ENCODE data around the gene HSD17B8.

HSD17B8 gene

DNA sequence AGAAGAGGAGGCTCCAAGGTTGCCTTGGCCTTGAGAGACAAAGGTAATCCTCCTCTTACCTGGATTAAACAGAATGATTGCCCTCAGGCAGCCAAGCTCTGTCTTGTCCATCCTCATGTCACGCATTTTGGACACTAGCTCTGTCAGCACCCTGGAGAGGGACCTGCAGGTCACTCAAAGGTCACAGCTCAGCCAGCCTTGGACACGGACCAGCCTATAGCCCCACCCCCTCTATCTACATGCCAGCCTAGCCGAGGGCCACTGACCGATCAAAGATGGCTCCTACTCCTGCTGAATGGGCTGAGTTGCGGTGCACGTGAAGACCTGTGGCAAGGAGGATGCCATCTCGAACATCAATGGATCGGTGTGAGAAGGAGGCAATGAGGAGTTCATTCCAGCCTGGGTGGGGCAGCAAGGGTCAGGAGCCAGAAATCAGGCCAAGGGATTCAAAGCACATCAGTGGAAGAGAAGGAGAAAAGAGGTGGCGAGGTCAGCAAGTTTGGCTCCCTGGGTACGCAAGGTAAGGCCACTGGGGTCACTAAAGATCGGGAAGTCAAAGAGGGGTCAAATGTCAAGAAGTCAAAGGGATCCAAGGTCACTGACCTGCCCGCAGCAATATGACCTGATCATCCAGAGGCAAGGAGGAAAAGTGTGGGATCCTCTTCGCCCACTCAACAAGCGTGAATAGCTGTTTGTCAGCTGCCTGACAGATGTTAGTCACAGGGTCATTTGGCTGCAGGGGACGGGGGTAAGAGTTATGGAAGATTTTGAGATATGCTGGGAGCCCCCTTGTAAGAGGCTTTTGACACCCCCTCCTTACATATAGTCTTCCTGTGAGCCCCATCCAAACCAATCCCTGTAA lies 8.9 kb upstream of the HSD17B8 start:
- TF ChIP-seq, protein P1, sequence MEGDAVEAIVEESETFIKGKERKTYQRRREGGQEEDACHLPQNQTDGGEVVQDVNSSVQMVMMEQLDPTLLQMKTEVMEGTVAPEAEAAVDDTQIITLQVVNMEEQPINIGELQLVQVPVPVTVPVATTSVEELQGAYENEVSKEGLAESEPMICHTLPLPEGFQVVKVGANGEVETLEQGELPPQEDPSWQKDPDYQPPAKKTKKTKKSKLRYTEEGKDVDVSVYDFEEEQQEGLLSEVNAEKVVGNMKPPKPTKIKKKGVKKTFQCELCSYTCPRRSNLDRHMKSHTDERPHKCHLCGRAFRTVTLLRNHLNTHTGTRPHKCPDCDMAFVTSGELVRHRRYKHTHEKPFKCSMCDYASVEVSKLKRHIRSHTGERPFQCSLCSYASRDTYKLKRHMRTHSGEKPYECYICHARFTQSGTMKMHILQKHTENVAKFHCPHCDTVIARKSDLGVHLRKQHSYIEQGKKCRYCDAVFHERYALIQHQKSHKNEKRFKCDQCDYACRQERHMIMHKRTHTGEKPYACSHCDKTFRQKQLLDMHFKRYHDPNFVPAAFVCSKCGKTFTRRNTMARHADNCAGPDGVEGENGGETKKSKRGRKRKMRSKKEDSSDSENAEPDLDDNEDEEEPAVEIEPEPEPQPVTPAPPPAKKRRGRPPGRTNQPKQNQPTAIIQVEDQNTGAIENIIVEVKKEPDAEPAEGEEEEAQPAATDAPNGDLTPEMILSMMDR (IDR thresholded peaks at IDR 0.05; ENCODE audit: low read length): no peak
- TF ChIP-seq EZH2 (IDR thresholded peaks at IDR 0.05; ENCODE audit: borderline replicate concordance, low read length): no peak
- Histone ChIP-seq H3K9me2 (ENCODE audit: low read depth, low read length) (no peaks in the 10 kb centered on the region), H3K9ac (ENCODE audit: low read length) (no peak overlapping the region), H3K4me3 (ENCODE audit: low read depth, low read length, poor library complexity, severe bottlenecking) (no peak overlapping the region), H2AFZ (ENCODE audit: low read length) (no peak overlapping the region), H3K27me3 (ENCODE audit: insufficient read depth, low read length) (peaks cover 13% of the 10 kb centered on the region; the same call in 1 of the 2 replicates), H3F3A (ENCODE audit: insufficient read depth, low read length) (no peaks in the 10 kb centered on the region), H4K20me1 (ENCODE audit: insufficient read depth, low read length) (no peaks in the 10 kb centered on the region), H3K36me3 (ENCODE audit: insufficient read depth, low read length) (peaks cover 35% of the 10 kb centered on the region), H3K4me2 (ENCODE audit: low read length) (no peak overlapping the region), H3K79me2 (ENCODE audit: insufficient read depth, low read length) (no peaks in the 10 kb centered on the region), H3K9me3 (ENCODE audit: low read length) (no peaks in the 10 kb centered on the region), H3K4me1 (ENCODE audit: insufficient read depth, low read length, severe bottlenecking) (peaks cover 31% of the 10 kb centered on the region), H3K27ac (ENCODE audit: low read depth, low read length, poor library complexity, severe bottlenecking) (no peak overlapping the region)

- Histone ChIP-seq H3K4me3 (ENCODE audit: low read depth, low read length, poor library complexity, severe bottlenecking) (no peak overlapping the region), H3K27ac (ENCODE audit: low read depth, low read length, poor library complexity, severe bottlenecking) (no peak overlapping the region), H3K27me3 (ENCODE audit: insufficient read depth, low read length) (0 out of 2 replicates have a peak, but pooled peaks cover 4% of the 10 kb centered on the region), H3K9me3 (ENCODE audit: low read length) (no peaks in the 10 kb centered on the region), H3K9ac (ENCODE audit: low read length) (no peak overlapping the region), H2AFZ (ENCODE audit: low read length) (no peak overlapping the region), H4K20me1 (ENCODE audit: insufficient read depth, low read length) (no peaks in the 10 kb centered on the region), H3K4me2 (ENCODE audit: low read length) (peak overlapping the region; percentile 9; the same call in 1 of the 2 replicates), H3K79me2 (ENCODE audit: insufficient read depth, low read length) (no peaks in the 10 kb centered on the region), H3K36me3 (ENCODE audit: insufficient read depth, low read length) (peaks cover 43% of the 10 kb centered on the region), H3F3A (ENCODE audit: insufficient read depth, low read length) (no peaks in the 10 kb centered on the region), H3K9me2 (ENCODE audit: low read depth, low read length) (no peaks in the 10 kb centered on the region), H3K4me1 (ENCODE audit: insufficient read depth, low read length, severe bottlenecking) (peaks cover 41% of the 10 kb centered on the region)
- TF ChIP-seq, protein P1 (IDR thresholded peaks at IDR 0.05; ENCODE audit: low read length): peak; percentile 83
- TF ChIP-seq EZH2 (IDR thresholded peaks at IDR 0.05; ENCODE audit: borderline replicate concordance, low read length): no peak
Observed at GRCh38 chr6:33197431-33198048, 6.9 kb upstream of the HSD17B8 start.

DNA sequence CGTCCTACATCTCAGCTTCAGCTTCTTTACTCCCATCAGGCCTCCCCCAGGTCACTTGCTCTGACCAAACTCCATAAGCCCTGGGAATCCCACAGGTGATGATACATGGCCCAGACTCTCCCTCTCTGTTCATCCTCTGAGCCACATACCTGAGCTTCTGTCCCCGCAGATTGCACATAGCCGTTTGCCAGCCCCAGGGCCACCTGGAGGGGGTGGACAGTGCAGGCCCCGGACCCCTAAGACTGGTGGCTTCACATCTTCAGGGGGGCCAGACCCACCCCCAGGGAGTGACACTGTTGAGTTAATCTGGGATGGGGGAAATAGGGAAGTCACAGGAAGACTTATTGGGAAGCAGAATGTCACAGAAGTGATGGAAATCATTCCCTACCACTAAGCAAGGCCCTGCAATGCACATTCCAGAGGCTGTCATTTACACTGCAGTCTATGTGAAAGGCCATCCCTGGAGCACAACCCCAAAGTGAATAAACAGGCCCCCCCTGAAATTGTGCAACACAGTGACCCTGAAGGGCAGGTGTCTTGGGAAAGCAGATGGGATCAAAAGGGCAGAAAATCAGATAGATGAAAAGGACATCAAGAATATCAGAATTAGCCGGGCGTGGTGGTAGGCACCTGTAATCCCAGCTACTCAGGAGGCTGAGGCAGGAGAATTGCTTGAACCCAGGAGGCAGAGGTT lies 6.1 kb upstream of the HSD17B8 start:
- TF ChIP-seq EZH2 (IDR thresholded peaks at IDR 0.05; ENCODE audit: borderline replicate concordance, low read length): no peak
- TF ChIP-seq, protein P1 (IDR thresholded peaks at IDR 0.05; ENCODE audit: low read length): no peak
- H3K4me3 ChIP-seq (ENCODE audit: low read depth, low read length, poor library complexity, severe bottlenecking): no peak overlapping the region
- H3K9ac ChIP-seq (ENCODE audit: low read length): no peak overlapping the region; the same call in 1 of the 2 replicates
- no peak overlapping the region for H3K27ac ChIP-seq (ENCODE audit: low read depth, low read length, poor library complexity, severe bottlenecking)
- H3K79me2 ChIP-seq (ENCODE audit: insufficient read depth, low read length): no peaks in the 10 kb centered on the region
- H3K4me1 ChIP-seq (ENCODE audit: insufficient read depth, low read length, severe bottlenecking): peaks cover 35% of the 10 kb centered on the region
- peak overlapping the region; percentile 9; the same call in 1 of the 2 replicates for H3K4me2 ChIP-seq (ENCODE audit: low read length)
- H3K36me3 ChIP-seq (ENCODE audit: insufficient read depth, low read length): peaks cover 50% of the 10 kb centered on the region
- H3K9me2 ChIP-seq (ENCODE audit: low read depth, low read length): no peaks in the 10 kb centered on the region
- H3K9me3 ChIP-seq (ENCODE audit: low read length): no peaks in the 10 kb centered on the region
- no peak overlapping the region for H2AFZ ChIP-seq (ENCODE audit: low read length)
- H3K27me3 ChIP-seq (ENCODE audit: insufficient read depth, low read length): no peaks in the 10 kb centered on the region
- H3F3A ChIP-seq (ENCODE audit: insufficient read depth, low read length): no peaks in the 10 kb centered on the region
- no peaks in the 10 kb centered on the region for H4K20me1 ChIP-seq (ENCODE audit: insufficient read depth, low read length)

Measured in OCI-LY1 (cell line).